CD4-positive, alpha-beta T cell treated with Interleukin-21 for 1 hour (primary cell): ENCODE results near the gene ABCB7.
A peak's percentile ranks its signal among the peaks of the same experiment; 100 is the strongest.
"Not testable (repeated sequence)": the region's sequence is repeated elsewhere in the genome, so short reads cannot be mapped to it uniquely, and the experiment has no call there.

Experiments
- DNase-seq: peaks from one replicate; pipeline ENCODE4 v3.0.0-alpha.2; 2020

ABCB7 gene

DNA sequence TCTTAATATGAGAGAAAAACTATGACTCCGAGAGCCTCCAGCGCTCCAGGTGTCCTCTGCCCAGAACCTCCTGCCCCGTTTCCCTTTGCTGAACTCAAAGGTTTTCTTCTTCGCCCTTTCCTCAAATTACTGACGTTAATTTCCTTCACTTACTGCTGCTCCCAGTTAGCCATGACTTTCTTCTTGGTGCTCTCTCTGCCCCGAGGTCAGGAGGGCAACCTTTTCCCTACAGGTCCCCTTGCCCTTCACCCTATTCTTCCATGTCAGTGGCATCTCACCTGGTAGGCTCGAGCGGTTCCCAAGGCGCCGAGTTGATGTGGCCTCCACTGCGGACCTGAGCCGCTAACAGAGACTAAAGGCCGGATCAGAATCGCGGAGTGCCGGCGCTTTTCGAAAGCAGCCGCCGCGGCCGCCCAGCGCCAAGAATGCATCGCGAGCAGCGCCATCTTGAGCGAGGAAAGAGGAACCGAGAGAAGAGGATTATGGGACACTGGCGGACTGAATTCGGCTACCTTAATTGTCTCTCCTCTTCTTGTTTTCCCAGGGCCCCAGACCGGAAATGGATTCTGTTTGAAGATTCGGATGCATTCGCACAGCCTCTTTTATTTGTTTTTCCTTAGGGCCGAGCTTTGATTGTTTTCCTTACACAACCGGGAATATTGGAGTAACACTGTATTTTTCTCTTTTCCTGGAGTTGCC, at the start of gene ABCB7:
TSS of gene ABCB7 (minus strand) at position 457 of the 699 bp plus-strand sequence. CDS start at position 446, 11 bp downstream.
- DNase-seq, result peak; percentile 71

DNA sequence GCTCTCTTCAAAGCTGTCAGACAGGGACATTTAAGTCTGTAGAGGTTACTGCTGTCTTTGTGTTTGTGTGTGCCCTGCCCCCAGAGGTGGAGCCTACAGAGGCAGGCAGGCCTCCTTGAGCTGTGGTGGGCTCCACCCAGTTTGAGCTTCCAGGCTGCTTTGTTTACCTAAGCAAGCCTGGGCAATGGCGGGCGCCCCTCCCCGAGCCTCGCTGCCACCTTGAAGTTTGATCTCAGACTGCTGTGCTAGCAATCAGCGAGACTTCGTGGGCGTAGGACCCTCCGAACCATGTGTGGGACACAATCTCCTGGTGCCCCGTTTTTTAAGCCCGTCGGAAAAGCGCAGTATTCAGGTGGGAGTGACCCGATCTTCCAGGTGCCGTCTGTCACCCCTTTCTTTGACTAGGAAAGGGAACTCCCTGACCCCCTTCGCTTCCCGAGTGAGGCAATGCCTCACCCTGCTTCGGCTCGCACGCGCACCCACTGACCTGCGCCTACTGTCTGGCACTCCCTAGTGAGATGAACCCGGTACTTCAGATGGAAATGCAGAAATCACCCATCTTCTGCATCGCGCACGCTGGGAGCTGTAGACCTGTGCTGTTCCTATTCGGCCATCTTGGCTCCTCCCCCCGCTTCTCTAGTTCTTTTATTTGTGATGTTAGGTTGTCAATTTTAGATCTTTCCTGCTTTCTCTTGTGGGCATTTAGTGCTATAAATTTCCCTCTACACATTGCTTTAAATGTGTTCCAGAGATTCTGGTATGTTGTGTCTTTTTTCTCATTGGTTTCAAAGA, 32.5 kb upstream of the ABCB7 start:
- not testable (repeated sequence) for DNase-seq

DNA sequence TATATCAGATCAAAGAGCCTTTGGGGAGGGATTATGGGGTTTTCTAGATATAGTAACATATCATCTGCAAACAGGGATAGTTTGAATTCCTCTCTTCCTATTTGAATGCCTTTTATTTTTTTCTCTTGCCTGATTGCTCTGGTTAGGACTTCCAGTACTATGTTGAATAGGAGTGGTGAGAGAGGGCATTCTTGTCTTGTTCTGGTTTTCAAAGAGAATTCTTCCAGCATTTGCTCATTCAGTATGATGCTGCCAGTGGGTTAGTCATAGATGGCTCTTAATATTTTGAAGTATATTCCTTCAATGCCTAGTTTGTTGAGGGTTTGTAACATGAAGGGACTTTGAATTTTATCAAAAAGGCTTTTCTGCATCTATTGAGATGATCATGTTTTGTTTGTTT, 25.6 kb upstream of the ABCB7 start:
- DNase-seq, result no peak

DNA sequence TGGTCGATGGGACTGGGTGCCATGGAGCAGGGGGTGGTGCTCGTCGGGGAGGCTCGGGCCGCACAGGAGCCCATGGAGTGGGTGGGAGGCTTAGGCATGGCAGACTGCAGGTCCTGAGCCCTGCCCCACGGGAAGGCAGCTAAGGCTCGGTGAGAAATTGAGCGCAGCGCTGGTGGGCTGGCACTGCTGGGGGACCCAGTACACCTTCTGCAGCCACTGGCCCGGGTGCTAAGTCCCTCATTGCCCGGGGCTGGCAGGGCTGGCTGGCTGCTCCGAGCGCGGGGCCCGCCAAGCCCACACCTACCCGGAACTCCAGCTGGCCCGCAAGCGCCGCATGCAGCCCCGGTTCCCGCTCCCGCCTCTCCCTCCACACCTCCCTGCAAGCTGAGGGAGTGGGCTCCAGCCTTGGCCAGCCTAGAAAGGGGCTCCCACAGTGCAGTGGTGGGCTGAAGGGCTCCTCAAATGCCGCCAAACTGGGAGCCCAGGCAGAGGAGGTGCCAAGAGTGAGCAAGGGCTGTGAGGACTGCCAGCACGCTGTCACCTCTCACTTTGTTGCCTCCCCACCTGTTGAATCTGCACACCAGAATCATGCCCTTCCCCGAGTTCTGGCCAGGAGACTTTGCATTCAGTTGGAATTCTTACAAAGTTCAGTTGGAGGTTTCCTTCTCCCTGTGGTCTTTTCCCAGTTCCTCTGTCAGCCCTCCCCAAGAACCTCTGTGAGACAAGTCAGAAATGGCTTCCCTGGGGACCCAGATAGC, 23.6 kb upstream of the ABCB7 start:
- DNase-seq, result not testable (repeated sequence)

DNA sequence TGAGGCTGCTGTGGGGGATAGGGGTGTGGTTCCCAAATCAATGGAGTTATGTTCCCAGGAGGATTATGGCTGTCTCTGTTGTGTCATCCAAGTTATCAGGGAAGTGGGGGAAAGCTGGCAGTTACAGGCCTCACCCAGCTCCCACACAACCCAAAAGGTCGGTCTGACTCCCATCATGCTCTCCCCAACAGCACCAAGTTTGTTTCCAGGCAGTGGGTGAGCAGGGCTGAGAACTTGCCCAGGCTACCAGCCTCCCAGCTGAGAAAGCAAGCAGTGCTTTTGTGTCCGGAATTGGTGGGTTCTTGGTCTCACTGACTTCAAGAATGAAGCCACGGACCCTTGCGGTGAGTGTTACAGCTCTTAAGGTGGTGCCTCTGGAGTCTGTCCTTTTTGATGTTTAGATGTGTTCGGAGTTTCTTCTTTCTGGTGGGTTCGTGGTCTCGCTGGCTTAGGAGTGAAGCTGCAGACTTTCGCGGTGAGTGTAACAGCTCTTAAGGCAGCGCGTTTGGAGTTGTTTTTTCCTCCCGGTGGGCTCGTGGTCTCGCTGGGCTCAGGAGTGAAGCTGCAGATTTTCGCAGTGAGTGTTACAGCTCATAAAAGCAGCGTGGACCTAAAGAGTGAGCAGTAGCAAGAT, 16.3 kb upstream of the ABCB7 start:
- not testable (repeated sequence) for DNase-seq

DNA sequence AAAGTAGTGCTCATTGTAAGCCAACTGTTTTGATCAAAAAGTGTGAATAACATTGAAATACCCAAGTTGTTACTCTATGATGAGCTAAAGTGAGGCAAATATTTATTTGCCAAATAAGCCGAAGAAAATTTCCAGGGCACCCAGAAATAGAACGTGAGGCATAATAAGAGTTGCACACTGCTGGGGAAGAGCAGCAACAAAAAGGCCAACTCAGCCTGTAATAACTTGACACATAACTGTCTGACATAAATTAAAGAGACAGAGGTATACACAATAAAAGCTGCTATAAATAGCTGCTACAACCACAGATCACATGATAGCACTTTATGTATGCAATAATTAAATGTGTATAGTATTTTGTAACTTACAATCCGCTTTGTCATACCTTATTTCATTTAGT, 2.0 kb upstream of the ABCB7 start:
- DNase-seq, result no peak

DNA sequence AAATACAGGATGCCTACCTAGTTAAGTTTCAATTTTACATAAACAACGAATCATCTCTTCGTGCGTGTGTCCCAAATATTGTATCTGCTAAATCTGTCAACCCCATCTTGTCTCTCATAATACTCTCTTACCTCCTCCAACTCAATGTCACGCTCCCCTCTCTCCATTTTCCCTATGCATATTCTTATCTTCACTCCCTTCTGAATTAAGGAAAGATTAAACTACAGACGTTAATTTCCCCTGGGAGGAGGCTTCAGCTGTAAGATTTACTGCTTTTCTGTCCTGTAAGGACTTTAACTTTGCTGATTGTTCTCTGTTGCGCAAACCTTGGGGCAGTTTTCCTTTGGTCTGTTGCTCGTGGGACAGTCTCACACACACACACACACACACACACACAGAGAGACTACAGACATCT, 455 bp upstream of the ABCB7 start:
- peak; percentile 19 for DNase-seq

DNA sequence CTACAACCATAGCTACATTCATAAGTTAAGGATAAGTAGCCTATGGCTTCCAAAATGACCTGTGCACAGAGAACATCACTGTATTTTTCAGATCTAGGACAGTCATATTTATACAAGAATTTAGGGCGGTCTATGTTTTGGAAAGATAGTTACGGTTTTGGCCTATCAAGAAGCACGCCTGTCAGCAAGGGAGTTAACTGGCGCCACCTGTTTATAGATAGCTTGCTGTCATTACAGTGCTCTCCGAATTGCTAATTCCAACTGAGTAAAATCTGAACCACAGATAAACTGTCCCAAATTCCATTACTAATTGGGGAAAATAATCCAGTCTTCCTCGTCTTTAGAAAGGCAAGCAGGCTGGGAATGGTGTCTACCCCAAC, 646 bp downstream of the ABCB7 start:
- DNase-seq, result no peak

DNA sequence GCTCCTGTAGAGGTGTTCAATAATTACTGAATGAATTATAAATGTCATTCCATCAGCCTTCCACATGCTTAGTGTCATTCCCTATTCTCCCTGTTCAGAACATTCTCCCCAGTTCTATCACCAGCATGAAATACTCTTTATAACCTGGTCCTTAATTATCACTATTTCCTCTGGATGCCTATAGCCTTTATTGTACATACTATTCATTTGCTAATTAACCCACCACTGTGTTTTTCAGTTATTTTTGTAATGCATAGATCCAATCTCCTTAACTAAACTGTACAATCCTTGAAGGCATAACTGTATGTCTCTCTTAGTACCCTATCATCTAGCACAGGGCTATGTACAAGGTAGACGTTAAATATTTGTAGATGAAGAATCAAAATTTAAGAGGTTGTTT, 1.2 kb downstream of the ABCB7 start:
- no peak for DNase-seq

DNA sequence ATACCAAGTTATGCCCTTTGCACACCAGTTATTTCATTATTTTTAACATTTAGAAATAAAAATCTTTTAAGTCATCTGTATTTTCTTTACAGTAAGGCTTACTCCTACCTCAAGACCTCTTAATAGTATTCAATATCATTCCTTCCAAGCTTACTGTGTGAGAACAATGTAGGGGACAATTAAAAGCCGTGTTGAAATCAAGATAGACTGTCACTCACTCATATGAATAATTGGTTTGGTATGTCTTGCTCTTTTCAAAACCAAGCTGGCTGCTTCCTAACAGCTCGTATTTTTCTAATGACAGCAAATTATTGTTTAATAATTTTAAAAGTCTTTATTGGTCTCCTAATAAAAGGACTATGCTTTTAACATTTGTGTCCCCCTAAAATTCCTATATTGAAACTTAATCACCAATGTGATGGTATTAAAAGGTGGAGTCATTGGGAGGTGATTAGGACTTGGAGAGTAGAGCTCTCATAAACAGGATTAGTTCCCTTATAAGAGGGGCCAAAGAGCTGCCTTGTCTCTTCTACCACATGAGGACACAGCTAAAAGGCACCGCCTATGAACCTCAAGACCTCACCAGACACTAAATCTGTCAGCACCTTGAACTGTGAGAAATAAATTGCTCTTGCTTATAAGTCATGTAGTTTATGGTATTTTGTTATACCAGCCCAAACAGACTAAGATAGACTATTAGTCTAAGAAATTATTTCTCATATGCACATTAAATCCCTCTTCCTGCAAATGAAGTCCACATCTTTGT, 4.1 kb downstream of the ABCB7 start:
- no peak for DNase-seq

DNA sequence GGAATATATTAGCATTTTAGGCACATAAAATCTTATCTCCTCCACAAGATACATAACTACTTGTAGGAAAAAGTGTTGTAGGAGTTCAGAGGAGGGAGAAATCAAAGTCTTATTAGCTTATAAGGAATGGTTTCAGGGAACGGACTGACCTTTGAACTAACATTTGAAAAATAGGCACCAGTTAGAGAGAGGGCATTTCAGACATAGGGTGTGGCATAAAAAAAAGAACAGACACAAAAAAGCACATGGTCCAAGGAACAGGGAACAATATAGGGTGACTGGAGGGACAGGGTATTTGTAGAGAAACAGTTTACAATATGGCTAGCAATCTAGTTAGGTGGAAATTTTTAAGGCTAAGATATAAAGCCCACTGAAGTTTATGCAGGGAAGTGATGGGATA, 6.4 kb downstream of the ABCB7 start:
- no peak for DNase-seq

DNA sequence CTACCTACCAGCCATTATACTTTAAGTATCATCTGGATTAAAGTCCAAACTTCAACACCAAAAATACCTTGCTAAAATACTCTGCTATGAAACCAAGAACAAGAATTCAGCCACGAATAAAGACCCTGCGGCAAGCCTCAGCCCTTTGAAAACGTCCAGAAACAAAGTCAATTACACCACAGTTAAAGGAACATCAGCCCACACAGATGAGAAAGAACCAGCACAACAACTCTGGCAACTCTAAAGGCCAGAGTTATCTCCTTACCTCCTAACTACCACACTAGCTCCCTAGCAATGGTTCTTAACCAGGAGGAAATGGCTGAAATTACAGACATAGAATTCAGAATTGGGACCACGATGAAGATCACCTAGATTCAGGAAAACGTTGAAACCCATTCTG, 23.4 kb downstream of the ABCB7 start:
- no peak for DNase-seq

DNA sequence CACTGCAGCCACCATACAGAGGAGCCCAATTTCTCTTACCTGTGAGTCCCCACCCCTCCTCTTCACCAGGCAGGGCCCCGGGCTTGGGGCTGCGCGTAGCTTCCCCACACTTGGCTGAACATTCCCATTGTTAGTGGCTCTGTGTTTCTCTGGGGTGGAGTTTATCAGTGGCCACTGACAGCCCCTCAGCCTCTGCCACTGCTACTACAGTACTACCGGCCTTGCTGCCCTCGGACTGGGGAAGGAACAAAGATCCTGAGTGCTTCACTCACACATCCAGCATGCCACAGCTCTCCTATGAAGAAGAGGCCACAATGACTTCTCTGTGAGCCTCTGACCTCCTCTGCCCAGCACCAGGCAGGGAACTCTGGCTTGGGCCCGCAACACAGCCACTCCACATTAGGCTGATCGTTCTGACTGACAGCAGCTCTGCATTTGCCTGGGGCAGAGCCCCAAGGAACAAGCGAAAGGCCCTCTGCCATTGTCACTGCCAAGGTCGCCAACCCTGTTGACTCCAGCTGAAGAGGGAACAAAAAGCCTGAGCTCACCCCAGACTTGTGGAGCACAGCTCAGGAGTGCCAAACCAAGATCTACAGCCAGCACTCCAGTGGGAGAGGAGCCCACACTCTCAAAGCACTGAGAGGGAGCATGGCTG, 24.0 kb downstream of the ABCB7 start:
- no peak for DNase-seq

DNA sequence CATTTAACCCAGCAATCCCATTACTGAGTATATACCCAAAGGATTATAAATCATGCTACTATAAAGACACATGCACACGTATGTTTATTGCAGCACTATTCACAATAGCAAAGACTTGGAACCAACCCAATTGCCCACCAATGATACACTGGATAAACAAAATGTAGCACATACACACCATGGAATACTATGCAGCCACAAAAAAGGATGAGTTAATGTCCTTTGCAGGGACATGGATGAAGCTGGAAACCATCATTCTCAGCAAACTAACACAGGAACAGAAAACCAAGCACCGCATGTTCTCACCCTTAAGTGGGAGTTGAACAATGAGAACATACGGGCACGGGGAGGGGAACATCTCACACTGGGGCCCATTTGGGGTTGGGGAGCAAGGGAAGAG, 27.0 kb downstream of the ABCB7 start:
- DNase-seq, result not testable (repeated sequence)

DNA sequence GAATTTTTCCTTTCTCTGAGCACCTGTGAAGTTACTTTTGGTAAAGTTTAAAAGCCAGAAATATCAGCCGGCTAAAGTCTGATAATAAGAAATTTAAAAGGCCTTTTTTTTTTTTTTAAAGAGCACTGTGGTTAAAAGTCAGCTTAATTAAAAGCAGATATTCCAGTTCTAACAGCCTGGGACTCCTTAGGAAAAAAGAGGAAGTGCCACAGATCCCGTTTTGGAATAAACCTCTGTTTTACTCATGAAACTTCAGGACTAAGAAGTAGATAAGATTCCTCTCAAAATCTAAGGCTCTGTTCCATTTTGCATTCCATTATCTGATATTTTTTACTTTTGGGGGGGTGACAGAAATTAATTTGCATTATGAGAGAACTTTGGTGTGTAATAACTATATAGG, 37.8 kb downstream of the ABCB7 start:
- DNase-seq, result no peak

DNA sequence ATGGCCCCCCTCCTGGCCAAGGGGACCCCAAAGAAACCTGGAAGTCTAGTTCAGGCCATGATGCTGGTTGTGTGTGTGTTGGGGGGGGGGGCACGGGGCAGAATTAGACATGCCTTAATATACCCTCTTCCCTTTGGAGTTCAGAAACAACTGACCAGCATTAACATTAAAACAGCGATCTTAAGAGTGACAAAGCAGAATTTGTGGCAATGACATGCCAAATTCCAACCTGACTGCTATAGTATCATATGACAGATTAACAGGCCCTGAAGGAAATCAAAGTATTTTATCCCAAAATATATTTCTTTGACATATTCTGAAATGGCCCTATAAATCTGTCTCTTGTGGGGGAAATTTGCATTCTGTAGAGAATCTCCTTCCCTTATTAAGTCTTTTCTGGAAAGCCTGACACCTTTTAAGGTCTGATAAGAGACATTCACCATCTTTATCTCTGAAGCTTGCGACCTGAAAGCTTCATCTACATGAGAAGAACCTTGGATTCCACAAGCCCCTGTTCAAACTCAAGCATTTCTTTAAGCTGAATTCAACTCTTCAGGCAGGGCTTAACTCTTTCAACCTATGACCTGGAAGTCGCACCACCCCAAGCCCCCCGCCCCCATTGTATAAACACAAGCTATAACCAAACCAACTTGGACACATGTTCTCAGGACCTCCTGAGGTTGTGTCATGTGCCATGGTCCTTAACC, 40.2 kb downstream of the ABCB7 start:
- no peak for DNase-seq

DNA sequence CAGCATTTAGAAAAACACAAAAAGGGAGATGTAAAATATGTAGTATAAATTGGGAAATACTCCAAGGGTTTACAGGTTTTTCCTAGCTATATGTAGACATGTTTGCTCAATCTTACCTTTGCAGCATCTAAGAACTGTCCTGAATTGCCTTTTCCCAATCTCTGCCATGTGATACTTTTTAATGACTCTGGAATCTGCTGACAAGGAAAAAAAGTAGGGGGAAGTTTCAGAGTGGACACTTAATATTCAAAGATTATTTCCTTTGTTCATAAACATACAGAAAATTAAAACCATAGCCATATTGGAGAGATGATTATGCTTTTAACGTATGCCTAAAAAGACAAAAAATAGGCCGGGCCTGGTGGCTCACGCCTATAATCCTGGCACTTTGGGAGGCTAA, 41.4 kb downstream of the ABCB7 start:
- DNase-seq, result no peak

DNA sequence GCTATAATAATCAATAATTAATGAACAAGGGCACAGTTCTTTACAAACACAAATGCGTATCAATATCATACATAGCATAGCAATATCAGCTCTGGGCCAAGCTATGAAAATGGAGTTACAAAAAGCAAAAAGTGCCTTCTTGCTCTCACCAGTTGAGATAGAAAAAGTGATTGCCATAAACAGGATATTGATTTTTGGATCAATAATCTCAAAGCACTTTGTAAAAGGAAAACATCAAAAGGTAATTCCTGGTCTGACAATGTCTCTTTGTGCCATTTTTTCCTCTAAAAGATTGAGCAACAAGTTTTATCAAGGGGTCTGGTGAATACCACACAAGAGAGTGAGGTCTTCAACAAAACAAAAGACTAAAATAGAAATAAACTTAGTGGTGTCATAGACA, 42.4 kb downstream of the ABCB7 start:
- DNase-seq, result no peak

DNA sequence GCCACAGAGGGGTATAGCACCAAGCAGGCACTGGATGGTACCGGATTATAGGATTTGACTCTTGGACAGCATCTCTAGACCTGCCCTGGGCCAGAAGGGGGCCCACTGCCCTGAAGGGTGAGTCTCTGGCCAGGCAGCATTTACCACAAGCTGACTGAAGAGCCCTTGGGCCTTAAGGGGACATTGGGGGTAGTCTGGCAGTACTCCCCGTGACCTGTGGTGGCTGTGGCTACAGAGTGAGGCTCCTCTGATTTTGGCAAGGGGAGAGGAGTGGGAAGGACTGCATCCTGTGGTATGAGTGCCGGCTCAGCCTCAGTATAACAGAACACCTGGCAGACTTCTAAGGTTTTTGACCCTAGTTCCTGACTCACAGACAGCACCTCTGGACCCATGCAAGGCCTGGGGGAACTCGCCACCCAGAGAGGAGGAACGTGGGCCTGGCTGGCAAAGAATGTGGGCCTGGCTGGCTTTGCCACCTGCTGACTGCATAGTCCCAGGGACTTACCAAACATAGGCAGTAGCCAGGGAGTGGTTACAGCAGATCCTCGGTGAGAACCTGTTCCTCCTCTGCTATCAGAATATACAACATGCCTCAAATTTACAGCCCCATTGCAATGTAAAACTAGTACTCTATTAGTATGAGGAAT, 48.1 kb downstream of the ABCB7 start:
- DNase-seq, result no peak

DNA sequence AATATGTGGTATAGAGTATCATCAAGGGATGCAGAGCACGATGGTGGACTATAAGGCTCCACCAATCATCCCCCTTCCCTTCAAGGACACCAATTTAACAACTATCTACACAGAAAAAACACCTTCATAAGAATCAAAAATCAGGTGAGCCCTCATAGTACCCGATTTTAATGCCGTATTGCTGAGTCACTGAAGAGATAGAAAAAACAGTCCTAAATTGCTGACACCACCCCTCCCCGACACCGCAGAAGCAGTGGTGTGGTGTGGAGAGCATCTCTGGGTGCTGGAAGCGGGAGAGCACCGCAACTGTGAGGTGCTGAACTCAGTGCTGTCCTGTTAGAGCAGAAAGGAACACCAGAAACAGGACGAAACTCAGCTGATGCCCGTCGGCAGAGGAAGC, 49.3 kb downstream of the ABCB7 start:
- no peak for DNase-seq

DNA sequence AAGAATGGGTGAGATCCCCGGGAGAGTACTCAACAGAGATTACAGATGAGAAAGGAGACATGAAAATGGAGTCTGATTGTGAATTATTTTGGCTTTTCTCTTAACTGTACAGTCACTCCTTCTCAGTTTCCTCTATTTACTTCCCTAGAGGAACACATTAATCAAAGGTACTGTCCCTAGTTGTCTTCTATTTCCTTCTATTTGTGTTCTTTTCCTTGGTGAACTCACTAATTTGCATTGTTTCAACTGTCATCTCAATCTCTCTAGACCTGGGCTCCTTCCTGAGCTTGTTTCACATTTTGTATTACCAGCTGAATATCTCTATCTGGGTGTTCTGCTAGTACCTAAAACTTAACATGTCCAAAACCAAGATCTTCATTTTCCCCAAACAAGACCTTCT, 59.8 kb downstream of the ABCB7 start:
- no peak for DNase-seq
